Neural cell (in vitro differentiated cells): ENCODE results near the gene ATP11A. TPM values are rescaled to one million over a fixed set of nuclear protein-coding genes. Genes with fewer than 3 reads are reported as not detected.

Experiments used
- H2AFZ ChIP-seq: fragments of 200-600, 300-800 bp; sonication (generic), shearing (Covaris generic); 2 replicates; pipeline ENCODE4 v1.6.0; 2014; ENCODE audit warnings: low read depth, mild to moderate bottlenecking, antibody characterized with exemption, low read length, moderate library complexity
- H3F3A ChIP-seq: fragments of 200-600 bp; shearing (Covaris generic); 2 replicates; pipeline ENCODE4 v1.6.1; 2016; ENCODE audit warnings: mild to moderate bottlenecking, moderate library complexity, mixed read lengths, antibody characterized with exemption, low read length; ENCODE audit not compliant: insufficient read depth, poor library complexity, severe bottlenecking
- H3K27ac ChIP-seq: fragments of 200-600, 300-800 bp; sonication (generic), shearing (Covaris generic); 2 replicates; pipeline ENCODE4 v1.5.1; 2014; ENCODE audit warnings: mild to moderate bottlenecking, low read length, moderate library complexity
- H3K27me3 ChIP-seq: fragments of 300-800, 200-600 bp; sonication (generic), shearing (Covaris generic); 2 replicates; pipeline ENCODE4 v1.6.0; 2014; ENCODE audit warnings: mild to moderate bottlenecking, low read depth, low read length, moderate library complexity; ENCODE audit not compliant: insufficient read depth
- H3K36me3 ChIP-seq: fragments of 300-800, 200-600 bp; sonication (generic), shearing (Covaris generic); 2 replicates; pipeline ENCODE4 v1.5.1; 2014; ENCODE audit warnings: mild to moderate bottlenecking, antibody characterized with exemption, low read length, moderate library complexity; ENCODE audit not compliant: insufficient read depth
- H3K4me2 ChIP-seq: fragments of 300-800, 200-600 bp; sonication (generic), shearing (Covaris generic); 2 replicates; pipeline ENCODE4 v1.6.0; 2014; ENCODE audit warnings: mild to moderate bottlenecking, low read length
- H3K4me3 ChIP-seq: fragments of 300-800, 200-600 bp; sonication (generic), shearing (Covaris generic); 2 replicates; pipeline ENCODE4 v1.5.1; 2014; ENCODE audit warnings: mild to moderate bottlenecking, low read length, moderate library complexity
- H3K79me2 ChIP-seq: fragments of 200-600 bp; shearing (Covaris generic); replicated peaks from 2 replicates; pipeline ENCODE4 v1.6.0; 2014; ENCODE audit warnings: mild to moderate bottlenecking, low read length, moderate library complexity; ENCODE audit not compliant: insufficient read depth
- H3K9ac ChIP-seq: fragments of 300-800, 200-600 bp; sonication (generic), shearing (Covaris generic); 2 replicates; pipeline ENCODE4 v1.6.1; 2016; ENCODE audit warnings: mild to moderate bottlenecking, low read length, mixed read lengths
- H3K9me2 ChIP-seq: fragments of 200-600 bp; shearing (Covaris generic); 2 replicates; pipeline ENCODE4 v1.6.1; 2016; ENCODE audit warnings: mild to moderate bottlenecking, low read length, mixed read lengths; ENCODE audit not compliant: insufficient read depth
- H3K9me3 ChIP-seq: fragments of 200-600, 300-800 bp; sonication (generic), shearing (Covaris generic); 2 replicates; pipeline ENCODE4 v1.6.1; 2016; ENCODE audit warnings: mild to moderate bottlenecking, mixed run types, low read length, moderate library complexity, mixed read lengths
- H4K20me1 ChIP-seq: fragments of 200-600 bp; shearing (Covaris generic); 2 replicates; pipeline ENCODE4 v1.6.1; 2016; ENCODE audit warnings: mild to moderate bottlenecking, mixed run types; ENCODE audit not compliant: insufficient read depth
- EP300 ChIP-seq: fragments of 450-650 bp; conservative IDR thresholded peaks from 2 replicates; pipeline ENCODE4 v1.6.1; 2014; ENCODE audit warnings: antibody characterized with exemption, mild to moderate bottlenecking, moderate library complexity; ENCODE audit not compliant: poor library complexity, severe bottlenecking
- EZH2 ChIP-seq: fragments of 200-600, 300-800 bp; shearing (Covaris generic), sonication (generic); IDR thresholded peaks from 2 replicates; pipeline ENCODE4 v1.6.1; 2014; ENCODE audit warnings: antibody characterized with exemption, low read length, borderline replicate concordance, mild to moderate bottlenecking; ENCODE audit not compliant: insufficient read depth, poor library complexity, severe bottlenecking
- MXI1 ChIP-seq: fragments of 450-650 bp; conservative IDR thresholded peaks from 2 replicates; pipeline ENCODE4 v1.6.1; 2014; ENCODE audit warnings: antibody characterized with exemption, mild to moderate bottlenecking; ENCODE audit not compliant: poor library complexity, severe bottlenecking
- POLR2AphosphoS5 ChIP-seq: IDR thresholded peaks from 2 replicates; pipeline ENCODE4 v1.6.1; 2012
- RAD21 ChIP-seq: fragments of 450-650 bp; conservative IDR thresholded peaks from 2 replicates; pipeline ENCODE4 v1.6.1; 2014; ENCODE audit warnings: antibody characterized with exemption, mild to moderate bottlenecking, moderate library complexity
- SMC3 ChIP-seq: fragments of 450-650 bp; conservative IDR thresholded peaks from 2 replicates; pipeline ENCODE4 v1.6.1; 2014; ENCODE audit warnings: antibody characterized with exemption, mild to moderate bottlenecking, moderate library complexity; ENCODE audit not compliant: poor library complexity
- TAF1 ChIP-seq: IDR thresholded peaks from 2 replicates; pipeline ENCODE4 v1.6.1; 2012; ENCODE audit warnings: low read depth
- polyA plus RNA-seq: library from polyadenylated mRNA; depleted of rRNA; stranded (reverse); fragments of >200 nt; gene quantifications from 2 replicates; pipeline ENCODE4 v1.2.3, GENCODE V29; 2014
- TF ChIP-seq, protein P1 (sequence below): fragments of 450-650 bp; IDR thresholded peaks from 2 replicates; pipeline ENCODE4 v1.5.1; 2014; ENCODE audit warnings: antibody characterized with exemption, mild to moderate bottlenecking, moderate library complexity; ENCODE audit not compliant: poor library complexity, severe bottlenecking
- TF ChIP-seq, protein P2 (sequence below): IDR thresholded peaks from 2 replicates; pipeline ENCODE4 v1.6.1; 2012; ENCODE audit warnings: borderline replicate concordance

Gene ATP11A
- polyA plus RNA-seq, 1 donor from 2014 or later: 3.0 TPM

DNA sequence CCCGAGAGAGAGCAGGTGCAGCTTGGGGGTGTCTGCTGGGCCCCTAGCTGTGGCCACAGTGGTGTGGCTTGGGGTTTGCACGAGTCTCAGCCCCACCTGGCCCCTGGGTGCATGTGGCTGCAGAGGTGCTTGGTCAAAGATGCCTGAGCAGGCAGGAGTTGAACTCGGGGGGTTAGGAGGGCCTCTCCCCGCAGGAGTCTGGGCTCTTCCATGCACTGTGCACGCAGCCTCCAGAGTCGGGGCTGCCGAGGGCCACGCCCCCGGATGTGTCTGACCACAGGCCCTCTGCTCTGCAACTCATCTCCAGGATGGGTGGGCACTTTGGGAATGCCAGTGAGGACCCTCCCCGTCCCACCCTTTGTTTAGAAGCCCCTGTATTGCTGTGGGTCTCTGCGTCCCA is 187.7 kb downstream of the ATP11A start:
- no peak overlapping the region for H3K4me2 ChIP-seq
- no peak overlapping the region for H3K4me3 ChIP-seq
- H3K27ac ChIP-seq: no peak overlapping the region
- TF ChIP-seq EP300 (no peak), POLR2AphosphoS5 (no peak), RAD21 (no peak), TAF1 (no peak), SMC3 (no peak), EZH2 (no peak), MXI1 (no peak)
- TF ChIP-seq, protein P1, sequence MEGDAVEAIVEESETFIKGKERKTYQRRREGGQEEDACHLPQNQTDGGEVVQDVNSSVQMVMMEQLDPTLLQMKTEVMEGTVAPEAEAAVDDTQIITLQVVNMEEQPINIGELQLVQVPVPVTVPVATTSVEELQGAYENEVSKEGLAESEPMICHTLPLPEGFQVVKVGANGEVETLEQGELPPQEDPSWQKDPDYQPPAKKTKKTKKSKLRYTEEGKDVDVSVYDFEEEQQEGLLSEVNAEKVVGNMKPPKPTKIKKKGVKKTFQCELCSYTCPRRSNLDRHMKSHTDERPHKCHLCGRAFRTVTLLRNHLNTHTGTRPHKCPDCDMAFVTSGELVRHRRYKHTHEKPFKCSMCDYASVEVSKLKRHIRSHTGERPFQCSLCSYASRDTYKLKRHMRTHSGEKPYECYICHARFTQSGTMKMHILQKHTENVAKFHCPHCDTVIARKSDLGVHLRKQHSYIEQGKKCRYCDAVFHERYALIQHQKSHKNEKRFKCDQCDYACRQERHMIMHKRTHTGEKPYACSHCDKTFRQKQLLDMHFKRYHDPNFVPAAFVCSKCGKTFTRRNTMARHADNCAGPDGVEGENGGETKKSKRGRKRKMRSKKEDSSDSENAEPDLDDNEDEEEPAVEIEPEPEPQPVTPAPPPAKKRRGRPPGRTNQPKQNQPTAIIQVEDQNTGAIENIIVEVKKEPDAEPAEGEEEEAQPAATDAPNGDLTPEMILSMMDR: no peak
- TF ChIP-seq, protein P2, sequence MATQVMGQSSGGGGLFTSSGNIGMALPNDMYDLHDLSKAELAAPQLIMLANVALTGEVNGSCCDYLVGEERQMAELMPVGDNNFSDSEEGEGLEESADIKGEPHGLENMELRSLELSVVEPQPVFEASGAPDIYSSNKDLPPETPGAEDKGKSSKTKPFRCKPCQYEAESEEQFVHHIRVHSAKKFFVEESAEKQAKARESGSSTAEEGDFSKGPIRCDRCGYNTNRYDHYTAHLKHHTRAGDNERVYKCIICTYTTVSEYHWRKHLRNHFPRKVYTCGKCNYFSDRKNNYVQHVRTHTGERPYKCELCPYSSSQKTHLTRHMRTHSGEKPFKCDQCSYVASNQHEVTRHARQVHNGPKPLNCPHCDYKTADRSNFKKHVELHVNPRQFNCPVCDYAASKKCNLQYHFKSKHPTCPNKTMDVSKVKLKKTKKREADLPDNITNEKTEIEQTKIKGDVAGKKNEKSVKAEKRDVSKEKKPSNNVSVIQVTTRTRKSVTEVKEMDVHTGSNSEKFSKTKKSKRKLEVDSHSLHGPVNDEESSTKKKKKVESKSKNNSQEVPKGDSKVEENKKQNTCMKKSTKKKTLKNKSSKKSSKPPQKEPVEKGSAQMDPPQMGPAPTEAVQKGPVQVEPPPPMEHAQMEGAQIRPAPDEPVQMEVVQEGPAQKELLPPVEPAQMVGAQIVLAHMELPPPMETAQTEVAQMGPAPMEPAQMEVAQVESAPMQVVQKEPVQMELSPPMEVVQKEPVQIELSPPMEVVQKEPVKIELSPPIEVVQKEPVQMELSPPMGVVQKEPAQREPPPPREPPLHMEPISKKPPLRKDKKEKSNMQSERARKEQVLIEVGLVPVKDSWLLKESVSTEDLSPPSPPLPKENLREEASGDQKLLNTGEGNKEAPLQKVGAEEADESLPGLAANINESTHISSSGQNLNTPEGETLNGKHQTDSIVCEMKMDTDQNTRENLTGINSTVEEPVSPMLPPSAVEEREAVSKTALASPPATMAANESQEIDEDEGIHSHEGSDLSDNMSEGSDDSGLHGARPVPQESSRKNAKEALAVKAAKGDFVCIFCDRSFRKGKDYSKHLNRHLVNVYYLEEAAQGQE: no peak
- H3K9me2 ChIP-seq: no peaks in the 10 kb centered on the region
- H4K20me1 ChIP-seq: no peaks in the 10 kb centered on the region
- H3K36me3 ChIP-seq: no peaks in the 10 kb centered on the region
- H2AFZ ChIP-seq: no peak overlapping the region
- H3K27me3 ChIP-seq: no peaks in the 10 kb centered on the region
- H3K9ac ChIP-seq: no peak overlapping the region
- H3K9me3 ChIP-seq: no peaks in the 10 kb centered on the region
- H3F3A ChIP-seq: no peaks in the 10 kb centered on the region
- no peaks in the 10 kb centered on the region for H3K79me2 ChIP-seq

DNA sequence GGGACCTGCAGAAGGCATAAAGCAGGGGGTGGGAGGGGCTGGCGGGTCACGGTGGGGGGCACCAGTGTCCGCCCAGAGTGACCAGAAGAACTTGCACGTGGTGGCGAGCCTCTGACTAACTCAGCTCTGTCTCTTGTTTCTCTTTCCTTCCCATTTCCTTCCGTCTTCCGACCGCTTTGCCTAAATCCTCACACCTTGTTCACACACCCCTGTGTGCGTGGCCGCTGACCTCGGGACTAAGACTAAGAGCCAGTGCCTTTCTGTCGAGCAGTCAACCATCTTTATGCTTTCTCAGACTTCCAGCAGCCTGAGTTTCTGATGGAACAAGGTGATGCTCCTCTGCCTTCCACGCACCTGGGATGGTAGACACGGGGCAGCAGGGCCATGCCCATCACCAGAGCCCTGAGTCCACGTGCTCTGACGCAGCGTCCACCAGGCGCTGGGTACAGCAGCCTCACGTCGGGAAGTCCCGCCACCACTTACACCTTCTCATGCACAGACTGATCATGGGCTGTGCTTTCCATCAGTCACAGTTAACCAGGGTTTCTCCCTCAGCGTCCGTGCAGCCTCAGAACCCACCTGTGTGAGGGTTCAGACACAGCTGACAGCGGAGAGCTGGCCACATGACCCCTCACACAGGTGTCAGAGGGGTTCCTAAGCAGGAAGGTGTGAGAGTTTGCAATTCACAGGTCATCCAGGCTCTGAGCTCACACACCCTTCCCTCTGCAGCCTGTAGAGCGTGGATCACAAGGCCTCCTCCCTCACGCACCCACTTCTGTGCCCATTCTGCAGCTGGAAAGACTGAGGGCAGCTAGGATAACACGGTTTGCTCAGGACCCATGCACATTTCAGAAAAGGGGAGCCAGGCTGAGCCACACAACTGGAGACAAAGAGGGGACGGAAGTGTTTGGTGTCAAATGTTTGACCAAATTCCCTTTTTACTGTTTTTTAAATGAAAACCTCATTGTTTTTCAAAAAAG is 188.4 kb downstream of the ATP11A start:
- no peak overlapping the region for H3K27ac ChIP-seq
- no peaks in the 10 kb centered on the region for H3K79me2 ChIP-seq
- H3F3A ChIP-seq: no peaks in the 10 kb centered on the region
- H3K27me3 ChIP-seq: no peaks in the 10 kb centered on the region
- no peak overlapping the region for H2AFZ ChIP-seq
- H3K9ac ChIP-seq: no peak overlapping the region
- H4K20me1 ChIP-seq: no peaks in the 10 kb centered on the region
- TF ChIP-seq EZH2 (no peak), POLR2AphosphoS5 (no peak), EP300 (no peak), MXI1 (no peak), SMC3 (no peak), TAF1 (no peak), RAD21 (no peak)
- TF ChIP-seq, protein P2: no peak
- TF ChIP-seq, protein P1: no peak
- no peak overlapping the region for H3K4me2 ChIP-seq
- H3K9me3 ChIP-seq: no peaks in the 10 kb centered on the region
- no peaks in the 10 kb centered on the region for H3K9me2 ChIP-seq
- no peak overlapping the region for H3K4me3 ChIP-seq
- H3K36me3 ChIP-seq: no peaks in the 10 kb centered on the region
